ENCODE results near the gene LGALS12. TPM values are rescaled to one million over a fixed set of nuclear protein-coding genes. Genes with fewer than 3 reads are reported as not detected.

Gene LGALS12
- total RNA-seq, 4 donors from 2014 or later = 0.76 to 6.3 (median 2.3) TPM; not detected in 1

DNA sequence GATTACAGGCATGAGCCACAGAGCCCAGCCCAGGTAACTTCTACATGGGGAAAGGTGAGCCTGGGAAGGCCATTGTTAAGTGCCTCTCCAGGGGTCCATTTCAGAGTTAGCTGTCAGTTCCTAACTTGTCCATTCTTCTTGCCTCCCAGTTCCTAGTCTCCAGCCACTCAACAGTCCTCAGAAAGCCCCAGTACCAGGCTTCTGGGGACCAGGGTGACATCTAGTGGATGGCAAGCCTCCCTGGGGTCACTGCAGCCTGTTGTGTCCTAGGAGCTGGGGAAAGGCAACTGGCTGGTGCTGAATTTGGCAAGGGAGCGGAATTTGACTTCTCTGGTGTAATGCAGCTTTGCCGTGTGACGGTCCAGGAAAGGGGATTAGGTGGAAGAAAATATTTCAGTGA, 2.1 kb downstream of the LGALS12 start:
- TF ChIP-seq, protein P1, sequence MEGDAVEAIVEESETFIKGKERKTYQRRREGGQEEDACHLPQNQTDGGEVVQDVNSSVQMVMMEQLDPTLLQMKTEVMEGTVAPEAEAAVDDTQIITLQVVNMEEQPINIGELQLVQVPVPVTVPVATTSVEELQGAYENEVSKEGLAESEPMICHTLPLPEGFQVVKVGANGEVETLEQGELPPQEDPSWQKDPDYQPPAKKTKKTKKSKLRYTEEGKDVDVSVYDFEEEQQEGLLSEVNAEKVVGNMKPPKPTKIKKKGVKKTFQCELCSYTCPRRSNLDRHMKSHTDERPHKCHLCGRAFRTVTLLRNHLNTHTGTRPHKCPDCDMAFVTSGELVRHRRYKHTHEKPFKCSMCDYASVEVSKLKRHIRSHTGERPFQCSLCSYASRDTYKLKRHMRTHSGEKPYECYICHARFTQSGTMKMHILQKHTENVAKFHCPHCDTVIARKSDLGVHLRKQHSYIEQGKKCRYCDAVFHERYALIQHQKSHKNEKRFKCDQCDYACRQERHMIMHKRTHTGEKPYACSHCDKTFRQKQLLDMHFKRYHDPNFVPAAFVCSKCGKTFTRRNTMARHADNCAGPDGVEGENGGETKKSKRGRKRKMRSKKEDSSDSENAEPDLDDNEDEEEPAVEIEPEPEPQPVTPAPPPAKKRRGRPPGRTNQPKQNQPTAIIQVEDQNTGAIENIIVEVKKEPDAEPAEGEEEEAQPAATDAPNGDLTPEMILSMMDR (IDR thresholded peaks at IDR 0.05) = no peak
- no peak for TF ChIP-seq POLR2A (IDR thresholded peaks at IDR 0.05)
- no peak for TF ChIP-seq POLR2AphosphoS5 (IDR thresholded peaks at IDR 0.05)
- TF ChIP-seq EP300 (IDR thresholded peaks at IDR 0.05) = no peak
- no peak for DNase-seq (ENCODE audit: low spot score in 2 of 2)
- H3K27me3 ChIP-seq = no peaks in the 10 kb centered on the region
- WGBS = 72% methylated on average over 3 of the region's 3 CpGs
- H3K4me1 ChIP-seq = peaks cover 12% of the 10 kb centered on the region
- no peaks in the 10 kb centered on the region for H3K9me3 ChIP-seq
- no peak overlapping the region for H3K4me3 ChIP-seq
- no peak overlapping the region for H3K27ac ChIP-seq
- no peaks in the 10 kb centered on the region for H3K36me3 ChIP-seq

DNA sequence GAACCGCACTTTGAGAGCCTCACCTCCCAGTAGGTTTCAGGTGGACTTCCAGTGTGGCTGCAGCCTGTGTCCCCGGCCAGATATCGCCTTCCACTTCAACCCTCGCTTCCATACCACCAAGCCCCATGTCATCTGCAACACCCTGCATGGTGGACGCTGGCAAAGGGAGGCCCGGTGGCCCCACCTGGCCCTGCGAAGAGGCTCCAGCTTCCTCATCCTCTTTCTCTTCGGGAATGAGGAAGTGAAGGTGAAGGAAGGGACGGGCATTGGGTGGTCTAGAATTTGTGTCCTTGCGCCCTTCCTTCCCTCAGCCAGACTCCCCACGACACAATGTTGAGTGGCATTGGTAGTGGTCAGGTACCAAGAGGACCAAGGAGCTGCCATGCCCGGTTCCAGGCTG, 2.9 kb downstream of the LGALS12 start:
- TF ChIP-seq POLR2AphosphoS5 (IDR thresholded peaks at IDR 0.05) = no peak
- TF ChIP-seq POLR2A (IDR thresholded peaks at IDR 0.05) = no peak
- TF ChIP-seq, protein P1 (IDR thresholded peaks at IDR 0.05) = no peak
- no peak for TF ChIP-seq EP300 (IDR thresholded peaks at IDR 0.05)
- Histone ChIP-seq H3K4me1 (peaks cover 12% of the 10 kb centered on the region), H3K27me3 (no peaks in the 10 kb centered on the region), H3K27ac (no peak overlapping the region), H3K36me3 (no peaks in the 10 kb centered on the region), H3K4me3 (no peak overlapping the region), H3K9me3 (no peaks in the 10 kb centered on the region)
- 92% methylated on average over 12 of the region's 12 CpGs for WGBS
- no peak for DNase-seq (ENCODE audit: low spot score in 2 of 2)

DNA sequence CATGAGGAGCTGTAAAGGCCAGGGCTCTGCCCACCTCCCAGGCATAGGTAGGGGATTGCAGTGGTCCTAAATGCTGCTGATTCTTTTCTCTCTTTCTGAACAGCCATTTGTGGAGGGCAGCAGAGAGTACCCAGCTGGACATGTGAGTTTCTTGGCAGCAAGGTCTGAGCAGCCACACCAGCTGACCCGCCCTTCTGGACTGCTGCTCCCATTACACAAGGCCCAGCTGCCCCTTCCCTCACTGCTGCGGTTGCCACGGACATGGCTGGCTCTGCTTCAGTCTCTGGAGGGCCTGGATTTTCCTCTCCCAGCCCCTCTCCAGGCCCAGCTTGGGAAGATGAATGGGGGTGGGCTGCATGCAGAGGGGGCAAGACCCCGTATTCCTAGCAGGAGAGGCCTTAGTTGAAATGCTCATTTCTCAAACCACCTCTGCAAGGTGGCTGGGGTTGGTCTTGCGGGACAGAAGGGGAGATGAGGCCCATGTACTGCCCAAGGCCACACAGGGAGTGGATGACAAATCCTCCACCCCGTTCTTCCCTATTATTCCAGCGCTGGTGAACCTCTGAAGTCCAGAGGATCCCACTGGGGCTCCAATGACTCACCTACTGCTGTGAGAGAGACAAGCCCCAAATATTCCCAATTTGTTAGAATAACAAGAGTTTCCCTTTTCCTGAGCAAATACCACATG, 4.6 kb downstream of the LGALS12 start:
- Histone ChIP-seq H3K36me3 (no peaks in the 10 kb centered on the region), H3K9me3 (no peaks in the 10 kb centered on the region), H3K27ac (no peak overlapping the region), H3K27me3 (no peaks in the 10 kb centered on the region), H3K4me1 (peaks cover 12% of the 10 kb centered on the region), H3K4me3 (no peak overlapping the region)
- DNase-seq (ENCODE audit: low spot score in 2 of 2) = no peak
- WGBS = 67% methylated on average over 3 of the region's 7 CpGs
- TF ChIP-seq EP300 (IDR thresholded peaks at IDR 0.05) (no peak), POLR2A (IDR thresholded peaks at IDR 0.05) (no peak), POLR2AphosphoS5 (IDR thresholded peaks at IDR 0.05) (no peak)
- TF ChIP-seq, protein P1 (IDR thresholded peaks at IDR 0.05) = no peak

DNA sequence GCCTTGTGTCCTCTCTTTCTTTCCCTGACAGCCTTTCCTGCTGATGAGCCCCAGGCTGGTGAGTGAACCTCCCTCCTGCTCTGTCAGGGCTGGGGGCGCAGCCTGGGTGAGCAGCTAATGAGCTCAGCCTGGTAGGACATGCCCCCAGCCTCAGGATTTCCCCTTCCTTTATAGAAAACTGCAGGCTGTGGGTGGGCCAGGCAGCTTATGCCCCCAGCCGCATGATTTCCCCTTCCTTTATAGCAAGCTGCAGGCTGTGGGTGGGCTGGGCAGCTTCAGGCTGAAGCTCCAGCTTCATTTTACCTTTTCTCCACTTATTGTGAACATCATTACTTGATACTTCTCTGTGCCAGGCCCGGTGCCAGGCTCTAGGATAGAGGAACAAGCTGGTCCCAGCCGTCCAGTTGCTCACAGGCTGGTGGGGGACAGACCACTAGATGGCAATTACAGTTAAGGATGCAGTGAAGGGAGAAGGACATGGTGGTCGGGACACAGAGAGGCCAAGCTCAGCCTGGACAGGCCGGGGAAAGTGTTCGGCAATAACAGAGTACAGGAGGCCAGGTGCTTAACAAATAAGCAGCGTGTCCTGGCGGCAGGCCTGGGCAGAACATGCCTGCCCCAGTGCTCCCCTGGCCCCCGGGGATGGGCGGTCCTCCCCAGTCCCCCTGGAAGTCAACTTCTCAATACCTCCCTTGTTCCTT, 5.3 kb downstream of the LGALS12 start:
- no peak for DNase-seq (ENCODE audit: low spot score in 2 of 2)
- no peak overlapping the region for H3K27ac ChIP-seq
- WGBS = 88% methylated on average over 11 of the region's 11 CpGs

DNA sequence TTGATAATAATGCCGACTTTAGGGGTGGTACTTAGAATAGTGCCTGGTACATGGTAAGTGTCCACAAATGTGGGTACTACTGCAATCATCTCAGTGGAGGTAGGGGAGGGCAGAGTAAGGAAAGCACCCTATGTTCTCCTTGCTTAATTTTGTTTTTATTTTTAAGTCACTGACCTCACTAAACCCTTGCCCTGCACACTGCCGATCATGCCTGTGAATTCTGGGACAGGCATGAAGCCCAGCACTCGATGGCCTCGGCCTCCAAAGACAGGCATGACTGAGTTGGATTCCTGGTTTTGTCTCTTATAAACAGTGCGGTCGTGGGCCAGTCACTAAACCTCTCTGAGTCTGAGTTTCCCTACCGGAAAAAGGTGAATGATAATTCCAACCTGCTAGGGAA, 6.9 kb downstream of the LGALS12 start:
- 93% methylated on average over 7 of the region's 7 CpGs for WGBS

More for the DNA sequence above, 5.3 kb downstream of the LGALS12 start:
- no peak for TF ChIP-seq POLR2AphosphoS5 (IDR thresholded peaks at IDR 0.05)
- TF ChIP-seq, protein P1 (IDR thresholded peaks at IDR 0.05) = no peak
- TF ChIP-seq EP300 (IDR thresholded peaks at IDR 0.05) = no peak
- no peak for TF ChIP-seq POLR2A (IDR thresholded peaks at IDR 0.05)
- Histone ChIP-seq H3K27me3 (no peaks in the 10 kb centered on the region), H3K4me1 (peaks cover 12% of the 10 kb centered on the region), H3K36me3 (no peaks in the 10 kb centered on the region), H3K9me3 (no peaks in the 10 kb centered on the region), H3K4me3 (no peak overlapping the region)

More for the DNA sequence above, 6.9 kb downstream of the LGALS12 start:
- DNase-seq (ENCODE audit: low spot score in 2 of 2) = no peak
- H3K4me3 ChIP-seq = no peak overlapping the region
- no peaks in the 10 kb centered on the region for H3K9me3 ChIP-seq
- H3K27me3 ChIP-seq = no peaks in the 10 kb centered on the region
- H3K36me3 ChIP-seq = no peaks in the 10 kb centered on the region
- H3K27ac ChIP-seq = no peak overlapping the region
- H3K4me1 ChIP-seq = peaks cover 12% of the 10 kb centered on the region
- no peak for TF ChIP-seq POLR2AphosphoS5 (IDR thresholded peaks at IDR 0.05)
- TF ChIP-seq, protein P1 (IDR thresholded peaks at IDR 0.05) = no peak
- TF ChIP-seq EP300 (IDR thresholded peaks at IDR 0.05) = no peak
- TF ChIP-seq POLR2A (IDR thresholded peaks at IDR 0.05) = no peak

All from suprapubic skin (tissue), 4 donors.